22Rv1 (cell line): Measurements from ENCODE around the gene SYNDIG1.

Source experiments
- ZFX ChIP-seq: fragments of 450-650 bp; IDR thresholded peaks from 2 replicates; pipeline ENCODE4 v1.6.1; 2017; ENCODE audit warnings: antibody characterized with exemption, borderline replicate concordance
- TF ChIP-seq, protein P1 (sequence below): fragments of 450-650 bp; IDR thresholded peaks from 2 replicates; pipeline ENCODE4 v1.5.1; 2017; ENCODE audit warnings: mild to moderate bottlenecking

DNA sequence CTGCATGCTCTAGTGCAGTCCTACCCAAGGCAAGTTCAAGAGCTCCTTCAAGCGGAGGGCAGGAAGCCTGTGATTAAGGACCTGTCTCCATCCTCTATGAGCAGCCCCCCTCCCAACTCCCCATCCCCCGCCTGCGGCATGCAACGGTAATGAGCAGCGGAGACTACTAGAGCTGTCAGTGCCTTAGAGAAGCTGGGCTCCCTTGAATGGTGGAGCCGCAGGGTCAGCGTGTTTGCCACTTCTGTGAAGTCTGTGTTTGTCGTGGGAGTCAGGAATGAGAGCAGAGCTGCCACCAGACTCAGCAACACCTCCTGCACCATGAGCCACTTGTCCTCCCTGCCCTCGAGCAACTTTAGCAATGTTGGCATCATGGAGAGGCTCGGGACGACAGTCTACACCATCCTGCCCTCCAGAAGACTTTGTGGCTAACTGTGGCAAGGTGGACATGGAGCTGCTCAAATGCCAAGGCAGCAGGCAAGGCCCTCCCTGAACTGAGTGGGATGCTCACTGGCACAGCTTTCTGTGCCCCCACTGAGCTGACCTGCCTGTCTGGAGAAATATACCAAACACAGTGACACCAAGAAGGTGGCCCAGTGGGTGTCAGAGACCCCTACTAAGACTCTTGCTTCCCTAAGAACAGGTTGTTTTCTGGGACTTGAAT, 23.8 kb upstream of the SYNDIG1 start:
- TF ChIP-seq, protein P1, sequence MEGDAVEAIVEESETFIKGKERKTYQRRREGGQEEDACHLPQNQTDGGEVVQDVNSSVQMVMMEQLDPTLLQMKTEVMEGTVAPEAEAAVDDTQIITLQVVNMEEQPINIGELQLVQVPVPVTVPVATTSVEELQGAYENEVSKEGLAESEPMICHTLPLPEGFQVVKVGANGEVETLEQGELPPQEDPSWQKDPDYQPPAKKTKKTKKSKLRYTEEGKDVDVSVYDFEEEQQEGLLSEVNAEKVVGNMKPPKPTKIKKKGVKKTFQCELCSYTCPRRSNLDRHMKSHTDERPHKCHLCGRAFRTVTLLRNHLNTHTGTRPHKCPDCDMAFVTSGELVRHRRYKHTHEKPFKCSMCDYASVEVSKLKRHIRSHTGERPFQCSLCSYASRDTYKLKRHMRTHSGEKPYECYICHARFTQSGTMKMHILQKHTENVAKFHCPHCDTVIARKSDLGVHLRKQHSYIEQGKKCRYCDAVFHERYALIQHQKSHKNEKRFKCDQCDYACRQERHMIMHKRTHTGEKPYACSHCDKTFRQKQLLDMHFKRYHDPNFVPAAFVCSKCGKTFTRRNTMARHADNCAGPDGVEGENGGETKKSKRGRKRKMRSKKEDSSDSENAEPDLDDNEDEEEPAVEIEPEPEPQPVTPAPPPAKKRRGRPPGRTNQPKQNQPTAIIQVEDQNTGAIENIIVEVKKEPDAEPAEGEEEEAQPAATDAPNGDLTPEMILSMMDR = no peak
- no peak for TF ChIP-seq ZFX
